Activated B cell treated with CpG ODN at 0.5 μM for 24 hours (primary cell): ENCODE results near the gene ZBTB46. TPM values are rescaled to one million over a fixed set of nuclear protein-coding genes. Genes with fewer than 3 reads are reported as not detected.

Experiments used
- ATAC-seq: fragments of 200-7000 bp; cut with Tn5 transposase; one replicate; pipeline ENCODE4 v1.10.0; 2021; ENCODE audit warnings: low read depth, mild to moderate bottlenecking, moderate library complexity
- CTCF ChIA-PET: fragments of 350-600 bp; sonication (Branson Sonifier 250); formaldehyde crosslinking; loops from one replicate; lab custom pipeline; 2021; ENCODE audit warnings: antibody characterized with exemption; lab: Charles Lee
- POLR2A ChIA-PET: fragments of 350-600 bp; sonication (Branson Sonifier 250); formaldehyde crosslinking; loops from one replicate; lab custom pipeline; 2021; ENCODE audit warnings: antibody characterized with exemption; lab: Charles Lee
- DNase-seq: peaks from one replicate; pipeline ENCODE4 v3.0.0; 2022
- H3K27ac Mint-ChIP-seq: one replicate; pipeline ENCODE4 v1.8.0; 2020; ENCODE audit warnings: mixed read lengths
- H3K27me3 Mint-ChIP-seq: one replicate; pipeline ENCODE4 v1.8.0; 2021; ENCODE audit warnings: mixed read lengths
- H3K36me3 Mint-ChIP-seq: one replicate; pipeline ENCODE4 v1.8.0; 2021; ENCODE audit warnings: low read depth, mixed read lengths
- H3K4me1 Mint-ChIP-seq: one replicate; pipeline ENCODE4 v1.8.0; 2021; ENCODE audit warnings: mixed read lengths
- H3K4me3 Mint-ChIP-seq: one replicate; pipeline ENCODE4 v1.8.0; 2020; ENCODE audit warnings: mild to moderate bottlenecking, mixed read lengths
- H3K9me3 Mint-ChIP-seq: one replicate; pipeline ENCODE4 v1.8.0; 2020; ENCODE audit warnings: mixed read lengths
- intact Hi-C: fragments of 100-400 bp; cut with micrococcal nuclease; formaldehyde crosslinking; loops from one replicate; pipeline ENCODE4 v1.15.1; 2024
- total RNA-seq: library from RNA; stranded (reverse); gene quantifications from 2 replicates; pipeline ENCODE4 v1.2.3, GENCODE V29; 2022
- TF ChIP-seq, protein P1 (sequence below): fragments of 200-600 bp; IDR thresholded peaks from one replicate; pipeline ENCODE4 v1.8.0; 2022; ENCODE audit warnings: antibody characterized with exemption, mild to moderate bottlenecking

The ZBTB46 gene
- total RNA-seq, 1 donor from 2014 or later, result 0.49 TPM

DNA sequence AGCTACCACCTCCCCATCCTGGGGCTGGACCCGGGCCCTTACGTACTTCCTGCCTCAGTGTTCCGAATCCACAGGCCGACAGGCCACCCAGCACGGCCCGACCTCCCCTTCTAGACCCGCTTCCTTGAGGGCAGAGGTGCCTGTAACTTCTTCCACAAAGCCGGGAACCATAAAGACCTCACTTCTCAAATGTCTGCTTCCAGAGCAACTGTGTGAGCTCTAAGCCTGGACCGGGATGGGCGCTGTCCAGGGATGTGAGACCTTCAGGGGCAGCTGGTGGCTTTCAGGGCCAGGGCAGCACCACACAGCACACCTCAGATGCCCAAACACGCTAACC, 82.2 kb downstream of the ZBTB46 start:
- POLR2A ChIA-PET, result no interaction called here
- H3K27me3 Mint-ChIP-seq, result no peaks in the 10 kb centered on the region
- CTCF ChIA-PET, result no interaction called here

DNA sequence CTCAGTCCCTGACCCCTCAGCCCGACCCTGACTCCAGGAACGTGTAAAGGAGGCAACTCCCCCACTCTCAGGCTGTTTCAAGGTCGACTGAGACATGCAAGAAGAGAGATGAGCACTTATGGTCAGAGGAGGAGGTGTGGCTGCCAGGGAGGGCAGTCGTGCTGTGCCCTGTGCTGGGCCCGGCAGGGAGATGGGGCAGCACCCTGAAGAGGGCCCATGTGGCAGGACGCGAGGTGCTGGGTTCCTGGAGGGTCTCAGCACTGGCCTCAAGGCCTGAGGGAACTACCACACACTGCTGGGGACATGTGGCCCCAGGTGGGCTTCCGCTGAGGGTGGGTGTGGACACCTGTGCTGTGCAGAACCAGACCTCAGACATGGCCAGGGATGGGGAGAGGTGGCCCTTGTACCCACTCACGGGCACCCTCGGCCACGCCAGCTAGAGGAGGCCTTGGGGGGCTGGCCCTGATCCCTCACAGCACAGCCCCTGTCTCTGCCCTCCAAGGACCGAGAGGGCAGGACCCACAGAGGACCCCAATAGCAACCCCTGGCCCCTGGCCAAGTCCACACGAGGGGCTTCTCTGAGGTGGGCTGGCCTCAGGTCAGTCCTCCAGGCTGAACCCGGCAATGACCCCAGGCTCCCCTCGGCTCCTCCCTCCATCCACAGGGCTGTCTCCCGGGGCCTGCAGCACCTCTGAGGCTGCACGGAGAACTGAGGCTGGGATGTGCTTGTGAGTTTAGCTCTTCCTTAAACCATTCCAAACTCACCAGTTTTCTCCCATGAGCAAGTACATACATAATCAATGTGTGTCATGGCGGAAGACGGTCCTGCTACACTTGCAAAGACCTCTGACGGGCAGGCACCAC, 82.8 kb downstream of the ZBTB46 start:
- TF ChIP-seq, protein P1, sequence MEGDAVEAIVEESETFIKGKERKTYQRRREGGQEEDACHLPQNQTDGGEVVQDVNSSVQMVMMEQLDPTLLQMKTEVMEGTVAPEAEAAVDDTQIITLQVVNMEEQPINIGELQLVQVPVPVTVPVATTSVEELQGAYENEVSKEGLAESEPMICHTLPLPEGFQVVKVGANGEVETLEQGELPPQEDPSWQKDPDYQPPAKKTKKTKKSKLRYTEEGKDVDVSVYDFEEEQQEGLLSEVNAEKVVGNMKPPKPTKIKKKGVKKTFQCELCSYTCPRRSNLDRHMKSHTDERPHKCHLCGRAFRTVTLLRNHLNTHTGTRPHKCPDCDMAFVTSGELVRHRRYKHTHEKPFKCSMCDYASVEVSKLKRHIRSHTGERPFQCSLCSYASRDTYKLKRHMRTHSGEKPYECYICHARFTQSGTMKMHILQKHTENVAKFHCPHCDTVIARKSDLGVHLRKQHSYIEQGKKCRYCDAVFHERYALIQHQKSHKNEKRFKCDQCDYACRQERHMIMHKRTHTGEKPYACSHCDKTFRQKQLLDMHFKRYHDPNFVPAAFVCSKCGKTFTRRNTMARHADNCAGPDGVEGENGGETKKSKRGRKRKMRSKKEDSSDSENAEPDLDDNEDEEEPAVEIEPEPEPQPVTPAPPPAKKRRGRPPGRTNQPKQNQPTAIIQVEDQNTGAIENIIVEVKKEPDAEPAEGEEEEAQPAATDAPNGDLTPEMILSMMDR, result no peak
- Mint-ChIP-seq H3K36me3 (peaks cover 1% of the 10 kb centered on the region), H3K4me3 (no peak overlapping the region), H3K27ac (no peak overlapping the region), H3K4me1 (no peaks in the 10 kb centered on the region), H3K27me3 (no peaks in the 10 kb centered on the region), H3K9me3 (no peaks in the 10 kb centered on the region)
- CTCF ChIA-PET, result no interaction called here
- ATAC-seq, result no peak
- intact Hi-C loops, result no loop called here
- DNase-seq, result no peak
- POLR2A ChIA-PET, result no interaction called here

More for the DNA sequence above, 82.2 kb downstream of the ZBTB46 start:
- no peak overlapping the region for H3K4me3 Mint-ChIP-seq
- no peaks in the 10 kb centered on the region for H3K36me3 Mint-ChIP-seq
- intact Hi-C loops, result no loop called here
- no peaks in the 10 kb centered on the region for H3K9me3 Mint-ChIP-seq
- TF ChIP-seq, protein P1, result no peak
- no peak overlapping the region for H3K27ac Mint-ChIP-seq
- ATAC-seq (no peak), DNase-seq (no peak)
- no peaks in the 10 kb centered on the region for H3K4me1 Mint-ChIP-seq

DNA sequence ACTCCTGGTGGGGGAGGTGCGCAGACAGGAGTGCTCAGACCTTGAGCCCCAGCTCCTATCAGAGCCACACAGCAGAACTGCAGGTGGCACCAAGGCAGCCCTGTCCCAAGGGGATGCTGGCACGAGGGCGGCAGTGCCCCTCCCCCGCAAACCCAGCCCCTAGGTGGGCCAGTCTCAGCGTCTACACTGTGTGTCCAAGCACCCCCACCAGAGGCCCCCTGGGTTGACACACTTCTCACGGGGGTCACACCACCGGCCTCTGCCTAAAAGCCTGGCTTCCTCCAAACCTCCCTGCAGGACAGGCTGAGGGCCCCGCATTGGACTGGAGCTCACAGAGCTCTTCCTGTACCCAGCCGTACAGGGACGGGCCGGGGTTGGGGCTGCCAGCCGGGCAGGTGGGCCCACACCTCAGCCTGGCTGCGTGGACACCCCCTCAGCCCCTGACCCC, 83.4 kb downstream of the ZBTB46 start:
- intact Hi-C loops, result no loop called here
- DNase-seq (no peak), ATAC-seq (no peak)
- ChIA-PET CTCF (no interaction called here), POLR2A (no interaction called here)
- Mint-ChIP-seq H3K4me3 (no peak overlapping the region), H3K9me3 (no peaks in the 10 kb centered on the region), H3K36me3 (peaks cover 1% of the 10 kb centered on the region), H3K27me3 (no peaks in the 10 kb centered on the region), H3K27ac (no peak overlapping the region), H3K4me1 (no peaks in the 10 kb centered on the region)
- TF ChIP-seq, protein P1, result no peak

DNA sequence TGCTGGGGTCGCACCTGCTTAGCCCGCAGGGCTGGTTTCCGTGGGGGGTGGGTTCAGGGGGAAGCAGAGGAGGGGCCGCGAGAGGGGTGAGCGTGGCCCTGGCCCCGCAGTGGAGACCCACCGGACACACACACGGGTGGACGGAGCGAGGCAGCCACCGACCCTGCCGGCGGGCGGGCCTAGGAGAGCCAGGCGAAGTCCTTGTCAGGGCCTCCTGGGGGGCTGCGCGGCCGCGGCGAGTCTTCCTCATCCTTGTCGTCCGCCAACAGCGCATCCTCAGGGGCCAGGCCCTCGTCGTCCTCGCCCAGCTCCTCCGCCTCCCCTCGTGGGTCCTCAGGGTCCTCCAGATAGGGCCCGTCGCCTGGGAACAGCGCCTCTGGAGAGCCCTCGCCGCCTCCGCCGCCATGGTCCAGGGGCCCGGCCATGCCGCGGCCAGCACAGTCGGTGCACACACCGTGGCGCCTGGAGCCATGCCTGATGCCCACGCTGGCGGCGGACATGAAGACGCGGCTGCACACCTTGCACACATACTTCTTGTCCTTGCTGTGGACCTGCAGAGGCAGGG, 84.2 kb downstream of the ZBTB46 start:
- H3K36me3 Mint-ChIP-seq, result peaks cover 1% of the 10 kb centered on the region
- ATAC-seq (no peak), DNase-seq (no peak)
- TF ChIP-seq, protein P1, result no peak
- H3K27ac Mint-ChIP-seq, result no peak overlapping the region
- H3K4me3 Mint-ChIP-seq, result no peak overlapping the region
- CTCF ChIA-PET, result no interaction called here
- POLR2A ChIA-PET, result no interaction called here
- intact Hi-C loops, result no loop called here
- no peaks in the 10 kb centered on the region for H3K9me3 Mint-ChIP-seq
- no peaks in the 10 kb centered on the region for H3K27me3 Mint-ChIP-seq
- H3K4me1 Mint-ChIP-seq, result no peaks in the 10 kb centered on the region

DNA sequence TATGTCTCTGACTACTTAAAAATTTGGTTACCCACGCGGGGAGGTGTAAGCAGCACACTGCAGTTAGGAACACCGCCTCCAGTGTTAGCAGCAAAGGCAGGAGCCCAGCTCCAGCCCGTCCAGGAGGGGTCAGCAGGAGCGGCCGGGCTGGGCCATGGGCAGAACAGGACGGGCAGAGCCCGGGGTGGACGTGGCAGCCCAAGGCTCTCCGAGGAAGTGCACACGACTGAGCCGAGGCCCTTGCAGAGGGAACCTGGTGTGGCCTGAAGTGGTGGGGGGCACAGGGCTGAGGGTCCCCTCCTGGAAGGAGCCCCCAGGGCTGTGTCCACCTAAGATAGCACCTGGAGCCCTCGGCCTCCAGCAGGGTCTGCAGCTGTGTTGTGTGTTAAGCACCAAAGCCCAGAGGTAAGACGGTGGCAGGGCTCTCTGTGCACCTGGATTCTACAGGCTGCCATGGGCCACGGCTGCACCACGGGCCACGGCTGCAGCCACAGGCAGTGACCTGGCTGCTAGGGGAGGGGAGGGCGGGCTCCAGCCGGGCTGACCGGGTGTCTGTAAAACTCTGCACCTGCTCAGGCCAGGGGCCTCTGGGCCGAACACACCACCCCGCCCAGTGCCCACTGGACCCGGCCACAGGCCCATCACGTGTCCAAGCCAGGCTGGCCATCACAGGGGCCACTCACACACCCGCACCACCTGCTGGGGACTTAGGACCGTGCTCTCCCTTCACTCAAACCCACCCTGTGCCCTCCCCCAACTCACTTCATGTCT, 84.9 kb downstream of the ZBTB46 start:
- DNase-seq, result no peak
- H3K27ac Mint-ChIP-seq, result no peak overlapping the region
- TF ChIP-seq, protein P1, result no peak
- intact Hi-C loops, result no loop called here
- peaks cover 1% of the 10 kb centered on the region for H3K36me3 Mint-ChIP-seq
- ATAC-seq, result no peak
- H3K9me3 Mint-ChIP-seq, result no peaks in the 10 kb centered on the region
- no peak overlapping the region for H3K4me3 Mint-ChIP-seq
- no peaks in the 10 kb centered on the region for H3K27me3 Mint-ChIP-seq
- peaks cover 1% of the 10 kb centered on the region for H3K4me1 Mint-ChIP-seq
- POLR2A ChIA-PET, result no interaction called here
- CTCF ChIA-PET, result no interaction called here
